Choroid plexus epithelial cell (primary cell): ENCODE data around the gene OLFML1.

Experiments used
- DNase-seq: peaks from one replicate; pipeline ENCODE4 v3.0.0-alpha.2; 2010; ENCODE audit warnings: low read depth
- H3K4me3 ChIP-seq: 2 replicates; pipeline ENCODE4 v1.5.1; 2011; ENCODE audit warnings: low read depth, mild to moderate bottlenecking, control low read depth, low read length, moderate library complexity
- TF ChIP-seq, protein P1 (sequence below): conservative IDR thresholded peaks from 2 replicates; pipeline ENCODE4 v1.5.1; 2011; ENCODE audit warnings: low read depth, mild to moderate bottlenecking, control low read depth, inconsistent platforms, low read length, moderate library complexity

The OLFML1 gene

DNA sequence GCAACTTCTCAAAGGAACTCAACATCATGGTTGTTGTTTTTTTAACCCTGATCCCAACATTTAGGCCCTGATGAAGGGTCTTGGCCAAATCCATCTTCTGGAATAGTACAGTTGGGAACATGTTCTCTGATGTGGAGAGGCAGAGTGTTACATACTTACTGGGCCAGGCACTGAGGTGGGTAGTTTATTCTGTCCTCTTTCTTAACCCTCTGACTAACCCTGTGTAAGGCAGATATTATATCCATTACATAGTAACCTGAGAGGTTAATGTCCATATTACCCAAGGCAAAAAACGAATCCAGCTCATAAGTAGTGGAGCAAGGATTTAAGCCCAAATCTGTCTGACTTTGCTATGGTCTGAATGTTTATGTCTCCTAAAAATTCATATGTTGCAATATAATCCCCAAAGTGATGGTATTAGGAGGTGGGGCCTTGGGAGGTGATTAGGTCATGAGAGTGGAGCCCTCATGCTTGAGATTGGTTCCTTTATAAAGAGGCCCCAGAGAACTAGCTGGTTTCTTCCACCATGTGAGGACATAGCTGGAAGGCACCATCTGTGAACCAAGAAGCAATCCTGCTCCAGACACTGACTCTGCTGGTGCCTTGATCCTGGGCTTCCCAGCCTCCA, 44.8 kb downstream of the OLFML1 start:
- TF ChIP-seq, protein P1, sequence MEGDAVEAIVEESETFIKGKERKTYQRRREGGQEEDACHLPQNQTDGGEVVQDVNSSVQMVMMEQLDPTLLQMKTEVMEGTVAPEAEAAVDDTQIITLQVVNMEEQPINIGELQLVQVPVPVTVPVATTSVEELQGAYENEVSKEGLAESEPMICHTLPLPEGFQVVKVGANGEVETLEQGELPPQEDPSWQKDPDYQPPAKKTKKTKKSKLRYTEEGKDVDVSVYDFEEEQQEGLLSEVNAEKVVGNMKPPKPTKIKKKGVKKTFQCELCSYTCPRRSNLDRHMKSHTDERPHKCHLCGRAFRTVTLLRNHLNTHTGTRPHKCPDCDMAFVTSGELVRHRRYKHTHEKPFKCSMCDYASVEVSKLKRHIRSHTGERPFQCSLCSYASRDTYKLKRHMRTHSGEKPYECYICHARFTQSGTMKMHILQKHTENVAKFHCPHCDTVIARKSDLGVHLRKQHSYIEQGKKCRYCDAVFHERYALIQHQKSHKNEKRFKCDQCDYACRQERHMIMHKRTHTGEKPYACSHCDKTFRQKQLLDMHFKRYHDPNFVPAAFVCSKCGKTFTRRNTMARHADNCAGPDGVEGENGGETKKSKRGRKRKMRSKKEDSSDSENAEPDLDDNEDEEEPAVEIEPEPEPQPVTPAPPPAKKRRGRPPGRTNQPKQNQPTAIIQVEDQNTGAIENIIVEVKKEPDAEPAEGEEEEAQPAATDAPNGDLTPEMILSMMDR: no peak
- no peak for DNase-seq
- H3K4me3 ChIP-seq: no peak overlapping the region

DNA sequence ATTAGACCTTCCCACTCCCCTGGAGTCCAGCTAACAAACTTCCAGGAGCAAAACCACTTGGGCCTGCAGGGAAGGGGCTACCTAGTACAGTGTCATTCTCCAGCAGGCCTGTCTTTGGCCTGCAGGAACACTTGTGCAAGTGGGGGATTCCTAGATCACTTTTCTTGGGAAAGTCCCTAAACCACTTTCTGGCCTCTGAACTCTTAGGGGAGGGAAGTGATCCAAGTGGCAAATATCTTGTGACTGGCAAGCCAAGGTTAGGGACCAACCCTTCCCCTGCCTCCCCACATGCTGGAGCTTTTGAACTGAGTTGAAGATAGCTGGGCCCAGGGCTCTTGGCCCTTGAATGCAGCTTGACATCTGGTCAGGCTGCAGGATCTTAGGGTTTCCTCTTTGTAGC, 45.7 kb downstream of the OLFML1 start:
- peak; percentile 12 for DNase-seq
- TF ChIP-seq, protein P1: no peak
- no peak overlapping the region for H3K4me3 ChIP-seq

DNA sequence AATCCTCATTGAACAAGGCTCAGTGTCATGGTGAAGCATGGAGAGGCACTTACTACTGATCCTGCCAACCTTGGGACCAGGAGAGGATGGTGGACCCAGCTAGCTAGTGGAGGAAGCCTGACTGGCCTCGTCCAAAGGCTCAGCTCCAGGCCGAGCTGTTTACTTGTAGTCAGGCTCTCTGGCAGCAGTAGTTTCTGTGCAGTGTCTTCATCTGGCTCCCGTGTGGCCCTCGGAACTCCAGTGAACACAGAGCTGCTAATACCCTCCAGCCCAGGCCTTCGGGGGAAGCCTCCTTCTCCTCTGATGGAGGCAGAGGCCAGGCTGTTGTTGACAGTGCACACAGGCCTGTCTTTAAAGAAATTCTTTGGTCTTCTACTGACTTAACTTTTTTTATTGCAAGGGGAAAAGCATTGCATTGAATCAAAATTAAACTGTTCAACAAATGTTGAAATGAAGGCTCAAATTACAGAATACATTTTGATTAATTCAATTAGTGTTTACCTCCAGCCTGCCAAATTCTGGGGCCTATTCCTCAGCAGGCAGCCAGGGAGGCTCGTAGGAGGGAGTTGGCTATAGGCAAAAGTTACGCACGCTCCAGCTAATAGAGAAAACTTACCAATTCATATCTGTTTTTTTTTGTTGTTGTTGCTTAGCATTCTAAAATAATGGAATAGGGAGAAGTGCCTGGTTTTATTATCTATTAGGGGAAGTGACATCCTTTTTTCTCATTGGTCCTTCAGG, 47.3 kb downstream of the OLFML1 start:
- no peak overlapping the region for H3K4me3 ChIP-seq
- TF ChIP-seq, protein P1: no peak
- no peak for DNase-seq

DNA sequence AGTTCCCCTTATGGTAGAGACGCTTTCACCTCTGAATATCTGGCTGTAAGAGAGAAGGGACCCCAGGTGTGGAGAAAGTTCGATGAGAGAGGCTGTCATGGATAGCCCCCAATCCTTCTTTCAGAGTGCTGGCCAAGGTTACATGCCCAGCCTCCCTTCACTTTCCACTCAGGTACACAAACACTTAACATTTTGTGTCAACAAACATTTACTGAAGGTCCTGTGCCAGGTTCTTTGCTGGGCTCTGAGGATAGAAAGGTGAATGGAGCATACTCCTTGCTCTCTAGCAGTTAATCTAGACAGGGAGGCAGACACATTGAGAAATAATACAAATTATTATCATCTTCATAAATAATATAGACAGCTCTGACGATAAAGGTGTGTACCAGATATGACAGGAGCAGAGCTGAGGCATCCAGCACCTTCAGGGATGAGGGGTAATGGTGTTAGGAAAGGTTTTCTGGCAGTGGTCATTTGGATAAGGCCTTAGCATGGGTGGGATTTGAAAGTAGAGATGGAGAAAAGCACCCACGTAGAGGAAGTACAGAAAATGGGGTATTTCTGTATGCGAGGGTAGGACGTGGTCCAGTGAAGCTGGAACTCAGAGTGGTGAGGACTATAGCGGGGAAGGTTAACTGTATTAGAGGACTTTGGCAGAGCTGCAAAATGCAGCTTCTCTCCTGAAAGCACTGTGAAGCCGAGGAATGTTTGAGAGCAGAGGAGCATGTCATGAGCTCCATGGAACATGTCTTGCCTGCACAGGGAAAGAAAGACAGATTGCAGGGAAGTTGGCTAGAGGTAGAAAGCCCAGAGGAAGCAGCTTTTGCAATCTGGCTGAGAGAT, 48.1 kb downstream of the OLFML1 start:
- TF ChIP-seq, protein P1: no peak
- no peak overlapping the region for H3K4me3 ChIP-seq
- no peak for DNase-seq

DNA sequence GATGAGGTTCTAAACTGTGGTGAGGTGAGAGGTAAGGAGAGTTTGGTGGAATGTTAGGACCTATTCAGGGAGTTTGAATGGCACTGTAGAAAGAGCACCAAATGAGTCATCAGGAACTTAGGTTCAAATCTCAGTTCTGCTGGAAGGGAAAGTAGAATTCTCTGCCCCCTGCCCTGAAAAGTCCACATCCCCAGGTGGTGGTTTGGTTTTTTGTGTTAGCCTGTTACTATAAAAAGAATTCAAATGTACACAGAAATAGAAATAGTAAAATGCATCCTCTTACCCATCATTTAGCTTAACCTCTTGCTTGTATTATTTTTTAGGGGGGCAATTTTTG, 48.7 kb downstream of the OLFML1 start:
- TF ChIP-seq, protein P1: no peak
- DNase-seq: no peak
- H3K4me3 ChIP-seq: no peak overlapping the region

DNA sequence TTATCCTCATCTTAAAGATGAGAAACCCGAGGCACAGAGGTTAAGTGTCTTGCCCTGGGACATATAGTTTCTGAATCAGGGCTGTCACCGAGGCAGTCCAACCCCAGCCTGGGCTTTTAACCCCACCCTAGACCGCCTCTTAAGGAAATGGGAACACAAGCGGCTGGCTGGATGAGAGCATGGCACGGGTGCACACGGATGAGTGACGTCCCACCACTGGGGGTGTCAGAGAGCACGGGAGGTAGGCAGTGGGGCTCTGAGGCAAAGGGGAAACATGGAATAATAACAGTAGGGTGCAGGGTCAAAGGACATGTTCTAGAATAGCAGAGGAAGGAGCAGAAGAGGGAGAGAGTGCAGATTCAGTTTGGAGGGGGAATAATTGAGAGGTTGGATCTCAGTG, 50.8 kb downstream of the OLFML1 start:
- no peak overlapping the region for H3K4me3 ChIP-seq
- DNase-seq: no peak
- TF ChIP-seq, protein P1: peak; percentile 18
